Endothelial cell of umbilical vein (primary cell): ENCODE data around the gene LANCL2. TPM values are rescaled to one million over a fixed set of nuclear protein-coding genes. Genes with fewer than 3 reads are reported as not detected.

ENCODE experiments used
- BruUV-seq: library from RNA; stranded (reverse); fragments of 400-500 nt; replicated peaks from 2 replicates; lab custom pipeline; 2021; lab: Mats Ljungman, UMichigan
- CTCF ChIA-PET: fragments of 300-600, 350-600 bp; sonication (Branson Sonifier 250); formaldehyde crosslinking; loops from one replicate; lab custom pipeline; 2021; ENCODE audit warnings: antibody characterized with exemption, inconsistent platforms; lab: Charles Lee
- POLR2A ChIA-PET: fragments of 300-600, 350-600 bp; sonication (Branson Sonifier 250); formaldehyde crosslinking; loops from one replicate; lab custom pipeline; 2021; ENCODE audit warnings: antibody characterized with exemption, inconsistent platforms; lab: Charles Lee
- DNase-seq: peaks from one replicate; pipeline ENCODE4 v3.0.0-alpha.2; 2011; ENCODE audit warnings: low read depth, low spot score
- FAIRE-seq: peaks from 2 replicates; lab custom pipeline; 2011; peaks lifted over from hg19 to GRCh38; lab: Jason Lieb, UNC
- H2AFZ ChIP-seq: 2 replicates; pipeline ENCODE4 v1.6.0; 2012; ENCODE audit warnings: low read depth, low read length, control low read depth, inconsistent platforms
- H3K27ac ChIP-seq: 2 replicates; pipeline ENCODE4 v1.5.1; 2011; ENCODE audit warnings: low read depth, mild to moderate bottlenecking, control low read depth, low read length, moderate library complexity; ENCODE audit not compliant: insufficient read depth
- H3K27me3 ChIP-seq, 2 experiments: 2 replicates each; pipeline versions ENCODE4 v1.6.0 to v1.6.1; 2011; ENCODE audit warnings: low read length in 2 of 2, mixed read lengths in 1 of 2; ENCODE audit not compliant: control insufficient read depth in 2 of 2, insufficient read depth in 2 of 2
- H3K36me3 ChIP-seq, 2 experiments: 2 replicates in 1 of 2; 3 replicates in 1 of 2; pipeline ENCODE4 v1.5.1; 2011; ENCODE audit warnings: low read length in 2 of 2, mild to moderate bottlenecking in 1 of 2, moderate library complexity in 1 of 2; ENCODE audit not compliant: control insufficient read depth in 2 of 2, insufficient read depth in 2 of 2; ENCODE audit errors: extremely low read depth in 1 of 2
- H3K4me1 ChIP-seq: 3 replicates; pipeline ENCODE4 v1.5.1; 2011; ENCODE audit warnings: mild to moderate bottlenecking, low read length; ENCODE audit not compliant: control insufficient read depth, insufficient read depth; ENCODE audit errors: extremely low read depth
- H3K4me2 ChIP-seq: 2 replicates; pipeline ENCODE4 v1.6.1; 2011; ENCODE audit warnings: low read length, control low read depth, mixed read lengths; ENCODE audit not compliant: insufficient read depth
- H3K4me3 ChIP-seq, 3 experiments: fragments of 200-600 bp in 1 of 3; sonication (generic), shearing (Covaris generic) in 1 of 3; replicated peaks in 1 of 3; 2 replicates each; pipeline ENCODE4 v1.5.1; 2011 to 2016; ENCODE audit warnings: control low read depth in 3 of 3, low read length in 3 of 3, mild to moderate bottlenecking in 2 of 3, inconsistent platforms in 1 of 3, low read depth in 1 of 3, moderate library complexity in 1 of 3; ENCODE audit not compliant: insufficient read depth in 1 of 3
- H3K79me2 ChIP-seq: 2 replicates; pipeline ENCODE4 v1.6.0; 2012; ENCODE audit warnings: low read length, inconsistent platforms; ENCODE audit not compliant: control insufficient read depth, insufficient read depth
- H3K9ac ChIP-seq: replicated peaks from 2 replicates; pipeline ENCODE3; 2011; ENCODE audit warnings: low read length, control low read depth; ENCODE audit not compliant: insufficient read depth; ENCODE audit errors: extremely low read depth
- H3K9me1 ChIP-seq: replicated peaks from 3 replicates; pipeline ENCODE4 v1.6.0; 2011; ENCODE audit warnings: mild to moderate bottlenecking, low read length; ENCODE audit not compliant: control insufficient read depth, insufficient read depth; ENCODE audit errors: extremely low read depth
- H3K9me3 ChIP-seq: replicated peaks from 2 replicates; pipeline ENCODE4 v1.5.1; 2012; ENCODE audit warnings: low read length, inconsistent platforms; ENCODE audit not compliant: control insufficient read depth, insufficient read depth
- H4K20me1 ChIP-seq: replicated peaks from 2 replicates; pipeline ENCODE3; 2011; ENCODE audit warnings: mild to moderate bottlenecking, low read length; ENCODE audit not compliant: control insufficient read depth, insufficient read depth; ENCODE audit errors: extremely low read depth
- CTCF ChIP-seq, 2 donors: IDR thresholded peaks; 1 replicate in 1 of 2; 2 replicates in 1 of 2; pipeline ENCODE4 v1.5.1; 2011; ENCODE audit warnings: low read length in 2 of 2, mild to moderate bottlenecking in 2 of 2, moderate library complexity in 2 of 2, control low read depth in 1 of 2, inconsistent platforms in 1 of 2, low read depth in 1 of 2; ENCODE audit not compliant: insufficient read depth in 1 of 2; ENCODE audit errors: extremely low read depth in 1 of 2
- EZH2 ChIP-seq: IDR thresholded peaks from 2 replicates; pipeline ENCODE4 v1.6.1; 2012; ENCODE audit warnings: borderline replicate concordance, low read depth, mild to moderate bottlenecking, moderate library complexity, low read length, inconsistent platforms; ENCODE audit not compliant: severe bottlenecking
- FOS ChIP-seq: IDR thresholded peaks from 2 replicates; pipeline ENCODE4 v1.6.1; 2011; ENCODE audit warnings: mild to moderate bottlenecking, low read length, moderate library complexity, borderline replicate concordance; ENCODE audit not compliant: insufficient read depth
- GATA2 ChIP-seq: IDR thresholded peaks from 2 replicates; pipeline ENCODE4 v1.7.0; 2011; ENCODE audit warnings: low read depth, mild to moderate bottlenecking, moderate library complexity, mixed read lengths, low read length; ENCODE audit not compliant: insufficient read length, insufficient read depth
- JUN ChIP-seq: IDR thresholded peaks from 2 replicates; pipeline ENCODE4 v1.6.1; 2011; ENCODE audit warnings: borderline replicate concordance, low read depth; ENCODE audit not compliant: insufficient read length, insufficient read depth
- MYC ChIP-seq: IDR thresholded peaks from one replicate; pipeline ENCODE4 v1.6.1; 2011; ENCODE audit warnings: mild to moderate bottlenecking, low read depth, low read length
- POLR2A ChIP-seq: IDR thresholded peaks from 2 replicates; pipeline ENCODE4 v1.6.1; 2012; ENCODE audit warnings: low read depth, mild to moderate bottlenecking, control low read depth, low read length
- POLR2AphosphoS5 ChIP-seq: IDR thresholded peaks from 2 replicates; pipeline ENCODE4 v1.6.1; 2012; ENCODE audit warnings: low read depth, mild to moderate bottlenecking, control low read depth, low read length, moderate library complexity; ENCODE audit not compliant: insufficient read depth
- dilution Hi-C: fragments of 300-500 bp; cut with MboI; formaldehyde crosslinking; loops from one replicate; pipeline ENCODE4 v1.15.0; 2019; ENCODE audit warnings: low sequenced_read_pairs; ENCODE audit not compliant: extremely low pct_ligation_motif_present
- intact Hi-C: fragments of 100-400 bp; cut with micrococcal nuclease; formaldehyde crosslinking; loops from one replicate; pipeline ENCODE4 v1.10.0; 2022
- polyA plus RNA-seq, 4 experiments: library from polyadenylated mRNA; depleted of rRNA in 3 of 4; stranded (reverse) in 3 of 4; unstranded in 1 of 4; fragments of >200 nt; gene quantifications; 2 replicates each; pipeline versions ENCODE4 v1.2.1 to v1.2.3, GENCODE V29; 2011 to 2012; ENCODE audit warnings: missing spikeins in 1 of 4
- total RNA-seq: library from RNA; stranded (reverse); gene quantifications from 2 replicates; pipeline ENCODE4 v1.2.3, GENCODE V29; 2021
- TF ChIP-seq, protein P1 (sequence below): IDR thresholded peaks from 2 replicates; pipeline ENCODE4 v1.6.1; 2011; ENCODE audit not compliant: insufficient read depth, insufficient read length

LANCL2 gene
- total and polyA plus RNA-seq, 2 donors (not counting 3 experiments of a cell fraction or from before 2014, with no cell fraction given): 19.2 to 25.3 TPM

DNA sequence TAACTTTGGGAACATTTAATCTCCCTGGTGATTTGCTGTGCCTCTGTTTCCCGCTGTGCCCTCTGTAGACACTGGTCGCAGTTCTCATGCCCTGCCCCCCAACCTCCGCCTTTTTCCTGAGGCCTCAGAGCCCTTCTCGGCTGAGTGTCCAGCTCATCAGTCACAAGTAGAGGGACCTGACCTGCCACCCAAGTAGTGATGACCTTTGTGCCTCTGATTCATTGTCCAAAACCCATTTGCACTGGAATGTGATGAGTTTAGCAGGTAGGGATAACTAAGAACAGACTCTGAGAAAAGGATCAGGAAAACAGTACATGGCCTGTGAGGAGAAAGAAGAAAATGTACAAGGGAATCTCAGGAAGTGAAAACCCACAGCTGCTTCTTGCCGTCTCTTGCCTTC lies 58.8 kb downstream of the LANCL2 start:
- no peaks in the 10 kb centered on the region for H3K27me3 ChIP-seq
- BruUV-seq: no TSS peak
- H3K4me2 ChIP-seq: peak overlapping the region; percentile 53
- no peaks in the 10 kb centered on the region for H4K20me1 ChIP-seq
- DNase-seq: no peak
- FAIRE-seq: no peak
- H3K4me1 ChIP-seq: peaks cover 21% of the 10 kb centered on the region
- intact Hi-C loops (no loop called here), dilution Hi-C loops (no loop called here)
- H3K79me2 ChIP-seq: no peaks in the 10 kb centered on the region
- peak overlapping the region; percentile 15 for H2AFZ ChIP-seq
- H3K9me3 ChIP-seq: no peaks in the 10 kb centered on the region
- H3K36me3 ChIP-seq: peaks cover 0 to 8% of the 10 kb centered on the region in 2 experiments
- ChIA-PET POLR2A (interaction anchor here (1.1 kb wide), 1 partner anchor 12 kb away, joined by 3 read pairs; no protein-coding TSS in a partner anchor), CTCF (interaction anchor here (0.9 to 3.2 kb wide), 19 partner anchors 8 to 651 kb away, joined by 3 to 18 read pairs (median 5); partner anchors contain the start of gene LANCL2)
- no peak overlapping the region for H3K9ac ChIP-seq
- no peaks in the 10 kb centered on the region for H3K9me1 ChIP-seq
- no peak overlapping the region for H3K4me3 ChIP-seq
- TF ChIP-seq GATA2 (no peak), POLR2AphosphoS5 (peak; percentile 5)
- peak overlapping the region; percentile 29 for H3K27ac ChIP-seq

- Histone ChIP-seq H3K27ac (no peak overlapping the region), H3K36me3 (peaks cover 0 to 8% of the 10 kb centered on the region in 2 experiments), H4K20me1 (no peaks in the 10 kb centered on the region), H3K79me2 (no peaks in the 10 kb centered on the region), H3K4me1 (peaks cover 21% of the 10 kb centered on the region), H3K9ac (no peak overlapping the region), H3K9me1 (no peaks in the 10 kb centered on the region), H3K27me3 (no peaks in the 10 kb centered on the region), H3K4me2 (no peak overlapping the region), H2AFZ (no peak overlapping the region), H3K9me3 (no peaks in the 10 kb centered on the region), H3K4me3 (no peak overlapping the region)
- CTCF ChIA-PET: interaction anchor here (1.8 to 3.2 kb wide), 2 partner anchors 8 to 10 kb away, joined by 8 to 18 read pairs; no protein-coding TSS in a partner anchor
- no peak for TF ChIP-seq POLR2A
- no peak for TF ChIP-seq MYC
- no peak for TF ChIP-seq GATA2
- no peak for TF ChIP-seq POLR2AphosphoS5
- TF ChIP-seq EZH2: no peak
- TF ChIP-seq CTCF (IDR thresholded peaks at IDR 0.05; ENCODE audit: extremely low read depth in 1 of 2, insufficient read depth in 1 of 2, low read depth in 1 of 2, low read length in 2 of 2): no peak
- no peak for TF ChIP-seq JUN
- TF ChIP-seq FOS: no peak
- TF ChIP-seq, protein P1, sequence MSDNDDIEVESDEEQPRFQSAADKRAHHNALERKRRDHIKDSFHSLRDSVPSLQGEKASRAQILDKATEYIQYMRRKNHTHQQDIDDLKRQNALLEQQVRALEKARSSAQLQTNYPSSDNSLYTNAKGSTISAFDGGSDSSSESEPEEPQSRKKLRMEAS: no peak
- intact Hi-C loops: no loop called here
- DNase-seq (no peak), FAIRE-seq (no peak)
- dilution Hi-C loops: no loop called here
- POLR2A ChIA-PET: no interaction called here
- no TSS peak for BruUV-seq
Observed at GRCh38 chr7:55425141-55425752, 60.1 kb downstream of the LANCL2 start.
